DND-41 (cell line): ENCODE data around the gene AHRR.

Experiments
- EZH2 ChIP-seq: IDR thresholded peaks from 3 replicates; pipeline ENCODE4 v1.6.1; 2012; ENCODE audit warnings: borderline replicate concordance, low read depth, mild to moderate bottlenecking, moderate library complexity, low read length, inconsistent platforms; ENCODE audit not compliant: severe bottlenecking
- TF ChIP-seq, protein P1 (sequence below): IDR thresholded peaks from 2 replicates; pipeline ENCODE4 v1.5.1; 2012; ENCODE audit warnings: borderline replicate concordance, low read length, moderate library complexity, mild to moderate bottlenecking; ENCODE audit not compliant: poor library complexity, severe bottlenecking; ENCODE audit errors: extremely low read depth

DNA sequence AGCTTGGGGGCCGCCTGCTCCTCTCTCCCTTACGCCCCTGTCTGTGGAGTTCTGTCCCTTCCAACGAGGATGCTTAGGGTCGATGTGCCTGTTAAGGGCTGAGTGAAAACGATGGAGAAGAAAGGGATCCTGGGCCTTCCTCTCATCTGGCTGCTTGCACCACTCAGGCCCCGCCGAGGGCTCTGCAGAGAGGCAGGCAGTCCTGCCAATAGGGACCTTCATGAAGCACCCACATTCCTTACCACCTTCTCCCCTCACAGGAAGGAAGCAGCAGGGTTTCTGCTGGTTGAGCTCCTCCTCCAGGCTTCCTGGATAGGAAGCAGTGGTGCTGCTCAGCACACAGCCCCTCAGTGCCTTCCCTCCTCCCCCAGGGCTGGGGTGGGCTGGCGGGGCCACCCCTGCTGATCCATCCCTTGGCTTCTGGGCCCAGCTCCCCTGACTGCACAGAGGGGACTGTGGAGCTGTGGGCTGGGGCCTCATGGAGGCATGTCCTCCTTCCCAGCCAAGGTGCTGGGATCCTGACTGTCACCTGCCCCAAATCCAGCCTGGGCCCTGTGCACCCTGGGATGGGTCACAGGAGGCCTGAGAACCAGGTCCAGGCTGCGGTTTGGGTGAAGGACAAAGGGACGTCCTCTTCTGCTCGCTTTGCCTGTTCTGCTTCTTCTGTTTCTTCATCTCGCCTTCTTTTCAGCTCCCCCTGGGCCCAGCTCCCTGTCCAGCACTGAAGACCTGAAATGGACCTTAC, 50.5 kb downstream of the AHRR start:
- TF ChIP-seq EZH2: no peak
- TF ChIP-seq, protein P1, sequence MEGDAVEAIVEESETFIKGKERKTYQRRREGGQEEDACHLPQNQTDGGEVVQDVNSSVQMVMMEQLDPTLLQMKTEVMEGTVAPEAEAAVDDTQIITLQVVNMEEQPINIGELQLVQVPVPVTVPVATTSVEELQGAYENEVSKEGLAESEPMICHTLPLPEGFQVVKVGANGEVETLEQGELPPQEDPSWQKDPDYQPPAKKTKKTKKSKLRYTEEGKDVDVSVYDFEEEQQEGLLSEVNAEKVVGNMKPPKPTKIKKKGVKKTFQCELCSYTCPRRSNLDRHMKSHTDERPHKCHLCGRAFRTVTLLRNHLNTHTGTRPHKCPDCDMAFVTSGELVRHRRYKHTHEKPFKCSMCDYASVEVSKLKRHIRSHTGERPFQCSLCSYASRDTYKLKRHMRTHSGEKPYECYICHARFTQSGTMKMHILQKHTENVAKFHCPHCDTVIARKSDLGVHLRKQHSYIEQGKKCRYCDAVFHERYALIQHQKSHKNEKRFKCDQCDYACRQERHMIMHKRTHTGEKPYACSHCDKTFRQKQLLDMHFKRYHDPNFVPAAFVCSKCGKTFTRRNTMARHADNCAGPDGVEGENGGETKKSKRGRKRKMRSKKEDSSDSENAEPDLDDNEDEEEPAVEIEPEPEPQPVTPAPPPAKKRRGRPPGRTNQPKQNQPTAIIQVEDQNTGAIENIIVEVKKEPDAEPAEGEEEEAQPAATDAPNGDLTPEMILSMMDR: no peak
